ENCODE data around the gene GTF2IRD1. TPM values are rescaled to one million over a fixed set of nuclear protein-coding genes. Genes with fewer than 3 reads are reported as not detected.
"Not testable (repeated sequence)": the region's sequence is repeated elsewhere in the genome, so short reads cannot be mapped to it uniquely, and the experiment has no call there.

GTF2IRD1 gene
- polyA plus RNA-seq, 3 donors from 2014 or later: not detected

DNA sequence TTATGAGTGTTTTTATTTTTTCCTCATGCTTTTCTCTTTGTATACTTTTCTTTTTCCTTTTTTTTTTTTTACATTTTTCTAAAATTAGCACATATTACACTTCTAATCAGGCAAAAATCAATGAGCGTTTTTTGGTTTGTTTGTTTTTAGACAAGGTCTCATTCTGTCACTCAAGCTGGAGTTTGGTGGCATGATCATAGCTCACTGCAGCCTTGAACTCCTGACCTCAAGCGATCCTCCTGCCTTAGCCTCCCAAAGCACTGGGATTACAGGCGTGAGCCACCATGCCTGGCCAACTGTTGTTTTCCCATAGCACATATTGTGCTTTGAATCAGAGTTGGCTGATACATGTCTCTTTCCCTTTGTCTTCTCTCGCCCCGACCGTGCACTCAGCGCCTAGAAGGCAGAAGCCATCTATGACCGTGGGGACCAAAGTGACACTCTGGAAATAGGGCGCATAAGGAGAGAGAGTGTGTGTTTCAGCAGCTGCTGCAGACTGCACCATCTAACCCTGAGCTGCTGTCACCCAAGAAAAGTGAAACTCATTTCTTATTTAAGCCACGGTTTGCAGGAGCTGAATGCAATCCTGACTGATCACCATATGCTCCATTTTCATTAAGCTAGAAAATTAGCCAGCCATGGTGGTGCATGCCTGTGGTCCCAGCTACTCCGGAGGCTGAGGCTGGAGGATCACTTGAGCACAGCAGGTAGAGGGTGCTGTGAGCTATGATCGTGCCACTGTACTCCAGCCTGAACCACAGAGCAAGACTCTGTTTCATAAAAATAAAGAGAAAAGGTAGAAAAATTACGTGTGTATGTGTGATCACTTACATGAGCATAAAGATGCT is 162.5 kb downstream of the GTF2IRD1 start:
- Mint-ChIP-seq H3K9me3 (no peaks in the 10 kb centered on the region), H3K36me3 (peaks cover 0 to 4% (median 0%) of the 10 kb centered on the region in 3 donors), H3K27me3 (ENCODE audit: low read depth in 3 of 3) (peaks cover 0 to 2% (median 2%) of the 10 kb centered on the region in 3 donors), H3K4me1 (no peaks in the 10 kb centered on the region), H3K4me3 (no peak overlapping the region), H3K27ac (no peak overlapping the region)
- no peak for DNase-seq

DNA sequence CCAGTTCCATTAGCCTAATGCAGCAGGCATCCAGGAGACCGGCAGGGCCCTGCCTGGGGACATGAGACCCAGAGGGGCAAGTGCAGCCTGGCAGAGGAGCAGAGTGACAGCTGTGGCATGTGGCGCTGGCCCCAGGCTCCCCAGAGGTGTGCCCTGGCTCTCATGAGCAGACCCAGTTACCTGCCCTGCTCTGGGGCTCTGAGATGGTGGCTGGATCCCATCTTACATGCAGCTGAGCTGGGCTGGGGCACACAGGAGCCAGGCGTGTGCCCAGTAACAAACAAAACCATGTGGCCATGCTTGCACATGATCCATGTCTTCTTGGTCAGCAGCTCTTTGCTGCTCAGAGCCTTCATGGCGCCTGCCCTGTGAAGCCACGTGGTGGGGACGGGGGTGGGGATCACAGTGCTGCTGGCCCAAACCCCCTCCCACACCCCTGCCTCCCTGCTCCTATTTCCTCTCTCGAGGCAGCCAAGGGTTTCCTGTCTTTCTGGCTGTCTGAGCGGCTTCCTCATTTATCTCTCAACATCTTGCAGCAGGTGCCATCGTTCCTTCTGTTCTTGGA is 163.6 kb downstream of the GTF2IRD1 start:
- DNase-seq: no peak
- H3K4me3 Mint-ChIP-seq: no peak overlapping the region
- peaks cover 0 to 4% (median 0%) of the 10 kb centered on the region in 3 donors for H3K36me3 Mint-ChIP-seq
- H3K9me3 Mint-ChIP-seq: no peaks in the 10 kb centered on the region
- H3K27me3 Mint-ChIP-seq (ENCODE audit: low read depth in 3 of 3): peaks cover 2 to 4% (median 2%) of the 10 kb centered on the region in 3 donors
- peak overlapping the region in 1 of 6 donors; percentile 21 for H3K27ac Mint-ChIP-seq
- no peaks in the 10 kb centered on the region for H3K4me1 Mint-ChIP-seq

DNA sequence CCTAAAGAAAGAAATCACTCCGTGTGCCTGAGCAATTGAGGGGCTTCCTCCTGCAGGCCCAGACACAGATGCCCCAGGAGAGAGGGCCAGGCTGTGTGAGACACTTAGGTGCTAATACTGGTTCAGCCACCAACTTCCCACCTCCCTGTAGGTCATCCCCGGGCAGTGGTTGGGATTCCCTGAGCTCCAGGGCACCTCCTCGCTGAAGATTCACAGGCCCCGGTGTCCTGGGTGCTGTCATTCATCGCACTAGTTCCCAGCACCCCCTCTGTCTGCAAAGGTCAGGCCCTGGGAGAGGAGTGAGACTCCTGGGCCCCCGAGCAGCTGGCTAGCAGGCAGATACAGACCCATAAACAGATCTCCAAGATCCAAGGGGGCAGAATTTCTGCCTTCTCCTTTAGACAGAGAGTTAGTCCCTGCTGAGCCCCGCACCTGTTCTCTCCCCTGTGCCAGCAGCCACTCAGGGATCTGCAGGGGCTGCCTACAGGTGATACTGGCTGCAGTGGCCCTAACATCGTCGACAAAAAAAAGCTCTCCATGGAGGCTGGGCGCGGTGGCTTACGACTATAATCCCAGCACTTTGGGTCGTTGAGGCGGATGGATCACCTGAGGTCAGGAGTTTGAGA is 165.6 kb downstream of the GTF2IRD1 start:
- H3K27ac Mint-ChIP-seq: no peak overlapping the region
- no peaks in the 10 kb centered on the region for H3K4me1 Mint-ChIP-seq
- no peak for DNase-seq
- peaks cover 0 to 4% (median 2%) of the 10 kb centered on the region in 3 donors for H3K27me3 Mint-ChIP-seq (ENCODE audit: low read depth in 3 of 3)
- no peaks in the 10 kb centered on the region for H3K9me3 Mint-ChIP-seq
- no peaks in the 10 kb centered on the region for H3K36me3 Mint-ChIP-seq
- H3K4me3 Mint-ChIP-seq: no peak overlapping the region

DNA sequence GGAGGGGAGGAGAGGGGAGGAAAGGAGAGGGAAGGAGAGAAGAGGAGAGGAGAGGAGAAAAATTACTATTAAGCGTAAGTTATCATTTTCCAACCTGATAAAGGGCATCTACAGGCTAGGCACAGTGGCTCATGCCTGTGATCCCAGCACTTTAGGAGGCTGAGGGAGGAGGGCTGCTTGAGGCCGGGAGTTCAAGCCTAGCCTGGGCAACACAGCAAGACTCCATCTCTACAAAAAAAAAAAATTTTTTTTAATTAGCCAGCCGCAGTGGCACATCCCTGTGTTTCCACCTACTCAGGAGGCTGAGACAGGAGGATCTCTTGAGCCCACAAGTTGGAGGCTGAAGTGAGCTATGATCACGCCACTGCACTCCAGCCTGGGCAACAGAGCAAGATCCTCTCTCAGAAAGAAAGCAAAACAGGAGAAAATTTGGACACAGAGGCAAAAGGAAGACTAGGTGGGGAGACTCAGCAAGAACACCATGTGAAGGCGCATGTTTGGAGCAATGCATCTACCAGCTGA is 168.6 kb downstream of the GTF2IRD1 start:
- Mint-ChIP-seq H3K4me3 (no peak overlapping the region), H3K4me1 (no peaks in the 10 kb centered on the region), H3K36me3 (no peaks in the 10 kb centered on the region), H3K9me3 (no peaks in the 10 kb centered on the region), H3K27me3 (ENCODE audit: low read depth in 3 of 3) (peaks cover 0 to 7% (median 0%) of the 10 kb centered on the region in 3 donors), H3K27ac (peak overlapping the region in 1 of 6 donors; percentile 28)
- DNase-seq: no peak

DNA sequence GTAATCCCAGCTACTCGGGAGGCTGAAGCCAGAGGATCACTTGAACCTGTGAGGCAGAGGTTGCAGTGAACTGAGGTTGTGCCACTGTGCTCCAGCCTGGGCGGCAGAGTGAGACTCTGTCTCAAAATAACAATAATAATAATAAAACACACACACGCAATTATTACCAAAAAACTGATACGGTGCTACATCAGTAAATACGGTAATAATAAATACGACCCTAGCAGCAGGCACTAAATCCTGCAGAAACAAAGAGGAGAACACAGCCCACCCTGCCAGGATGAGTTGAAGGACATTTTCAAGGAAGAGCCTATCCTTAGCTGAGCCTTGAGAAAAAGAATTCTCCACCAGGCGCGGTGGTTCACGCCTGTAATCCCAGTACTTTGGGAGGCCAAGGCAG is 169.4 kb downstream of the GTF2IRD1 start:
- Mint-ChIP-seq H3K4me3 (no peak overlapping the region), H3K27me3 (ENCODE audit: low read depth in 3 of 3) (peaks cover 0 to 7% (median 0%) of the 10 kb centered on the region in 3 donors), H3K9me3 (no peaks in the 10 kb centered on the region), H3K27ac (no peak overlapping the region), H3K4me1 (no peaks in the 10 kb centered on the region), H3K36me3 (no peaks in the 10 kb centered on the region)
- no peak for DNase-seq

DNA sequence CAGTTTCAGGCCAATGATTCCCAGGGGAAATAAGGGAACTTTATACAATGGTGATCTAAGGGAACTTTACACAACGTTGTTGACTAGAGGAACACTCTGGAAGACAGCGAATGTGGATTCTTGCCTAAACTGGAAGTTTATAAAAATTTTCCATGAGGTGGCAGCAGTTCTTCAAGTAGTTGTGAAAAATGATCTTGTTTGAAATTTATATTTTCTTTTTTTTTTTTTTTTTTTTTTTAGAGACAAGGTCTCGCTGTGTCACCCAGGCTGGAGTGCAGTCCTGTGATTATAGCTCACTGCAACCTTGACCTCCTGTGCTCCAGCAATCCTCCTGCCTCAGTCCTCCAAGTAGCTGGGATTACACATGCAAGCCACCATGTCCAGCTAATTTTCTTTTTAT is 171.7 kb downstream of the GTF2IRD1 start:
- Mint-ChIP-seq H3K4me3 (no peak overlapping the region), H3K27ac (no peak overlapping the region), H3K36me3 (no peaks in the 10 kb centered on the region), H3K4me1 (no peaks in the 10 kb centered on the region), H3K27me3 (ENCODE audit: low read depth in 3 of 3) (peaks cover 0 to 7% (median 2%) of the 10 kb centered on the region in 3 donors), H3K9me3 (no peaks in the 10 kb centered on the region)
- DNase-seq: peak in 1 of 3 donors; percentile 19

DNA sequence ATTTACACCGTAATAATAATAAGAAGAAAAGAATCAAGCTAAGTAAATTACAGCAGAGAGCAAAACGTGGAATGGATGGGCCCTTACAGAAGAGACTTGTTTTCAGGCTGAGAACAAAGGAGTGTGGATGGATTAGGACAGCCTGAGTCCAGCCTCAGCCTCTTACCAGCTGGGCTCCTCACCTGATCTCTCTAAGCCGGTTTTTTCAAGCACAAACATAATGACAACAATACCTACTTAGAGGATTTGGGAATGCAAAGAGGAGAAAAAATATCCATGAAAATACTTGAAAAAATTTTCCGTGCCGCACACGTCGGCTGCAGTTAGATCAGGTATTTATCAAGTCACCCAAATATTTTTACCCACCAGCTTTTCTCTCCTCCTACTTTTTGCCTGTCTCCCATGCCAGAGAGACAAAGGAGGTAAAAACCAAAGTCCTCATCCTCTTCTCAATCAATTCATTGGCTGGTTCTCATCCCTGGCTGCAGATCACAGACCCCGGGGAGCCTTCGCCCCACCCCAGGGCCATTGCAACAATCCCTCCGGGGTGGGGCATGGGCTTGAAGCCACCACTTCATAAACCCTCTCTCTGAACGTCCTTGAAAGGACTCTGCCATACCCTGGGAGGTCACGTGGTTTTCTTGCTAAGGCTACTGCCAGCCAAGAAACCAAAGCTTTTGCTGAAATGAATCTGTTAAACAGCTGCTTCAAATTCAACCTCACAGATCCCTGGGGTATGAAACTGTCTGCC is 174.1 kb downstream of the GTF2IRD1 start:
- no peak for DNase-seq
- H3K27me3 Mint-ChIP-seq (ENCODE audit: low read depth in 3 of 3): peaks cover 0 to 5% (median 3%) of the 10 kb centered on the region in 3 donors
- no peak overlapping the region for H3K4me3 Mint-ChIP-seq
- no peaks in the 10 kb centered on the region for H3K4me1 Mint-ChIP-seq
- H3K36me3 Mint-ChIP-seq: no peaks in the 10 kb centered on the region
- H3K9me3 Mint-ChIP-seq: peaks cover 0 to 1% (median 0%) of the 10 kb centered on the region in 6 donors
- no peak overlapping the region for H3K27ac Mint-ChIP-seq

DNA sequence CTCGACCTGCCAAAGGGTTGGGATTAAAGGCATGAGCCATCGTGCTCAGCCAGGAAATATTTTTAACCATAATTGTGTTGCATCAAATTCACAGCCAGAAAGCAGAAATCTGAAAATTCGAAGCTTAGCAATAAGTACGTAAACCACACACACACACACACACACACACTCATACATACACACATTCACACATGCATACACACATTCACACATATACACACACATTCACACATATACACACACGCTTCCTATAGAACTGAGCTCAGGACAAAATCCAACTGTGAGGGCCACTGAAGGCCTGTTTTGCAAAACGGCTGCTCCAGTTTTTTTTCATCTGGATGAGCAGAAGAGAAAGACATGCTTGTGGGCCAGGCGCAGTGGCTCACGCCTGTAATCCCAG is 178.8 kb downstream of the GTF2IRD1 start:
- H3K4me1 Mint-ChIP-seq: no peaks in the 10 kb centered on the region
- peaks cover 0 to 1% (median 0%) of the 10 kb centered on the region in 6 donors for H3K9me3 Mint-ChIP-seq
- H3K27me3 Mint-ChIP-seq (ENCODE audit: low read depth in 3 of 3): peaks cover 0 to 5% (median 2%) of the 10 kb centered on the region in 3 donors
- no peaks in the 10 kb centered on the region for H3K36me3 Mint-ChIP-seq
- H3K4me3 Mint-ChIP-seq: no peak overlapping the region
- H3K27ac Mint-ChIP-seq: peak overlapping the region in 2 of 6 donors; percentile 6 to 36
- DNase-seq: no peak

DNA sequence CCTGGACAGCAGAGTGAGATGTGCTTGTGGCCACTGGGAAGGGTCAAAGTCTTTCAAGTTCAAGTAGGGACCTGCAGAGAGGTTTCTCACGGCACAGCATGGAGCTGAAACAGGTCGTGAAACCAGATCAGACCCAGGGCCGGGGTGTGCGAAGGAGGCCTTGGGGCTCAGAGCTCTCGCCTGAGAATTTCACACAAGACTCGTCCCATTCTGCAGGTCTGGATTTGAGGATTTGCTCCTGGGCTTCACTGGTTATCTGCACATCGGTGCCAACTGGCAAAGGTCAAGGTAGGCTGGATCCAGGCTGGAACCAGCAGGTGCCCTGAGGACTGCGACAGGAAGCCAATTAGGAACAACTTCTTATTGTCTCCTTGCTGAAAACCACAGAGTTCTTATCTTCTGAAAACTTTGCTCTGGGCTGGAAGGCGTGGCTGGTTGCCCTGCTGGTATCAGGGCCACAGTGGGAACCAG is 179.8 kb downstream of the GTF2IRD1 start:
- Mint-ChIP-seq H3K36me3 (no peaks in the 10 kb centered on the region), H3K27ac (no peak overlapping the region), H3K9me3 (peaks cover 0 to 1% (median 0%) of the 10 kb centered on the region in 6 donors), H3K27me3 (ENCODE audit: low read depth in 3 of 3) (peaks cover 0 to 5% (median 2%) of the 10 kb centered on the region in 3 donors), H3K4me3 (no peak overlapping the region), H3K4me1 (no peaks in the 10 kb centered on the region)
- DNase-seq: no peak

DNA sequence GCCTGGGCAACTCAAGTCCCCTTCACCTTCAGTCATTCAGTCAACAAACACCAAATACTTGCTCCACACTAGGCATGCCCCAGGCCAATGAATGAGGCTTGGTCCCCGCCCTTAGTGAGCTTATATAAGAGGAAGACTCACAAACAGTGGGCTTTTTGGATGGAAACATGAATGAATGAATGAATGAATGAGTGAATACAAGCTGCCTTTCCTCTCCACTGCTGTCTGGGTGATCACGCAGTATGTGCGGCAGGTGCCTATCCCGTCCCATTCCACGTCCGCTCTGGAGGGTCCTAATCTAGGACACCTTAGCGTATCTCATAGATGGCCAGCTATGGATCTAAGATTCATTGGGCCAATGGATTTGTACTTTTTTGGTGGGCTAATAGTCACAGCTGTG is 184.0 kb downstream of the GTF2IRD1 start:
- no peak overlapping the region for H3K4me3 Mint-ChIP-seq
- H3K4me1 Mint-ChIP-seq: no peaks in the 10 kb centered on the region
- no peaks in the 10 kb centered on the region for H3K9me3 Mint-ChIP-seq
- H3K36me3 Mint-ChIP-seq: no peaks in the 10 kb centered on the region
- DNase-seq: no peak
- H3K27me3 Mint-ChIP-seq (ENCODE audit: low read depth in 3 of 3): peaks cover 0 to 2% (median 0%) of the 10 kb centered on the region in 3 donors
- H3K27ac Mint-ChIP-seq: no peak overlapping the region

DNA sequence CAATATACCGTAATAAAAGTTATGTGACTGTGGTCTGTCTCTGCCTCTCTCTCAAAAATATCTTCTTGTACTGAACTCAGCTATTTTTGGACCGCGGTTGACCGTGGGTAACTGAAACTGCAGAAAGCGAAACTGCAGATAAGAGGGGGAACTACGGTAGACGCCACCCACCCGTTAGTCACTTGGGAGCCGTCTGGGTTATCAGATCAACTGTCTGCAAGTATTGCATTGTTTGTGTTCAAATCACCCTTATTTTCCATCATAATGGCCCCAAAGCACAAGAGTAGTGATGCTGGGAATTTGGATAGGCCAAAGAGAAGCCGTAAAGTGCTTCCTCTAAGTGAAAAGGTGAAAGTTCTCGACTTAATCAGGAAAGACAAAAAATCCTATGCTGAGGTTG is 196.3 kb downstream of the GTF2IRD1 start:
- Mint-ChIP-seq H3K27ac (peak overlapping the region; percentile 79 to 98 (median 96)), H3K4me1 (peaks cover 24 to 28% of the 10 kb centered on the region in 2 donors), H3K4me3 (peak overlapping the region; percentile 82 to 91 (median 88))
- not testable (repeated sequence) for H3K27me3 Mint-ChIP-seq (ENCODE audit: low read depth in 3 of 3); H3K36me3 Mint-ChIP-seq; H3K9me3 Mint-ChIP-seq
- DNase-seq: peak; percentile 58 to 64 (median 60)

DNA sequence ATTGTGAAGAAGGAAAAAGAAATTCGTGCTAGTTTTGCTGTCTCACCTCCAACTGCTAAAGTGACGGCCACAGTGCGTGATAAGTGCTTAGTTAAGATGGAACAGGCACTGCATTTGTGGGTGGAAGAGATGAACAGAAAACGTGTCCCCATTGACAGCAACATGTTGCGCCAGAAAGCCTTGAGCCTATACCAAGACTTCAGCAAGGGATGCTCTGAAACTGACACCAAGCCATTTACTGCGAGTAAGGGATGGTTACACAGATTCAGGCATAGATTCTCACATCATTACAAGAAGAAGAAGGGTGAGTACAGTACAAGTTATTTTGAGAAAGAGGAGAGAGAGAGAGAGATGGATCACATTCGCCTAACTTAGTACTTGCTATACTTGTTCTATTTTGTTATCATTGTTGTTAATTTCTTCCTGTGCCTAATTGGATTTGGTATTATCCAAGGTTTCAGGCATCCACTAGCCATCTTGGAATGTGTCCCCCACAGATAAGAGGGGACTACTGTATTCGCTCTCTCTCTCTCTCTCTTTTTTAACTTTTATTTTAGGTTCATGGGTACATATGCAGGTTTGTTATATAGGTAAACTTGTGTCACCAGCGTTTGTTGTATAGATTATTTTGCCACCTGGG is 196.9 kb downstream of the GTF2IRD1 start:
- H3K4me1 Mint-ChIP-seq: peaks cover 25 to 32% of the 10 kb centered on the region in 2 donors
- not testable (repeated sequence) for H3K36me3 Mint-ChIP-seq; H3K27me3 Mint-ChIP-seq (ENCODE audit: low read depth in 3 of 3); DNase-seq; H3K9me3 Mint-ChIP-seq
- H3K27ac Mint-ChIP-seq: peak overlapping the region; percentile 79 to 98 (median 96)
- peak overlapping the region; percentile 82 to 91 (median 88) for H3K4me3 Mint-ChIP-seq

DNA sequence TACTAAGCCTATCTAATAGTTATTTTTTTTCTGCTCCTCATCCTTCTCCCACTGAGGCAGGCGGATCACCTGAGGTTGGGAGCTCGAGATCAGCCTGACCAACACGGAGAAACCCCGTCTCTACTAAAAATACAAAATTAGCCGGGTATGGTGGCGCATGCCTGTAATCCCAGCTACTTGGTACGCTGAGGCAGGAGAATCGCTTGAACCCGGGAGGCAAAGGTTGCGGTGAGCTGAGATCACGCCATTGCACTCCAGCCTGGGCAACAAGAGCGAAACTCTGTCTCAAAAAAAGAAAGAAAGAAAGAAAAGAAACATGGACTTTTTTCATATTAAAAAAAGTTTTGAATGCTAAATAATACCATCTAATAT is 197.4 kb downstream of the GTF2IRD1 start:
- Mint-ChIP-seq H3K4me3 (peak overlapping the region in 4 of 5 donors; percentile 32 to 82 (median 46)), H3K4me1 (peaks cover 28 to 37% of the 10 kb centered on the region in 2 donors), H3K27ac (peak overlapping the region; percentile 79 to 98 (median 96))
- not testable (repeated sequence) for H3K36me3 Mint-ChIP-seq; H3K9me3 Mint-ChIP-seq; DNase-seq; H3K27me3 Mint-ChIP-seq (ENCODE audit: low read depth in 3 of 3)

All from immature natural killer cell (primary cell).